ENCODE measurements around the gene LDAH. TPM values are rescaled to one million over a fixed set of nuclear protein-coding genes. Genes with fewer than 3 reads are reported as not detected.
A peak's percentile ranks its signal among the peaks of the same experiment; 100 is the strongest.

Gene LDAH
- total RNA-seq, 4 donors from 2014 or later: 7.4 to 14.5 (median 13.5) TPM

DNA sequence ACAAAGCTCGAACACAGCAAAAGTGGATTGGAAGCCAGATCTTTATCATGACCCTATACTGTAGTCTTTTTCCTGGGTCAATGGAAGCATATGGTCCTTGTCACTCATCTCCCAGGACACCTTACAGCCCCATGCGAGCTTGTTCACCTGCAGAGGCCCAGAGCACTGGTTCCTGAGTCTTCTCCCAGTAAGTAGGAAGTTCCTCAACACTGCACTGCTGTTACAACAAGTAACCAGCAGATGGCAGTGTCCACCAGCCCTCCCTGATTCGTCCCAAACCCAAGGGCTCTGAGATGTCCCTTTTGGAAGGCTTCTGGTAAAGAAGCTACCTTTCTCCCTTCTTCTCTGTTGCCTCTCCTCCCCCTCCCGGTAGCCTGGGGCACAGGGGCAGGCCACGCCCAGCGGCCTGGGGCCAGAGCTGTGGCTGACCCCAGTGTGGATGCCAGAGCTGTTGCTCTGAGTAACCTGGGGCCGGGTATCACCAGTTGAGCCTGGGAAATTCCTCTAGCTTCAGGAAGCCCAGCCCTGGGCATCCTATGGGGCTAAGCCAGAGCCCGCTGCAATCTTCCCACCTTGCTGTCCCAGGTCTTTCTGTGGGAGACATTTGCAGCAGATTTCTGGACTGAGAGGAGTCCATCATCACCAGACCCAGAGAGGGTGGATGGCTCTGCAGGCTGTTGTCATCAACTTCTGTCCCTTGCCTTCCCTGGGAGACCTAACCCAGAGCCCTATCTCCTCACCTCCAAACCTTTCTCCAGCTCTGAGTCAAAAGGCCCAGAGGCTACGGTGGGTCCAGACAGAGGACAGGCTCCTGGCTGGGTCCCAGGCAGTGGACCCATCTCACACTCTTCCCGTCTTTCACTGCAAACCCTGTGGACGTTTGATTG is 161.2 kb downstream of the LDAH start:
- TF ChIP-seq, protein P1, sequence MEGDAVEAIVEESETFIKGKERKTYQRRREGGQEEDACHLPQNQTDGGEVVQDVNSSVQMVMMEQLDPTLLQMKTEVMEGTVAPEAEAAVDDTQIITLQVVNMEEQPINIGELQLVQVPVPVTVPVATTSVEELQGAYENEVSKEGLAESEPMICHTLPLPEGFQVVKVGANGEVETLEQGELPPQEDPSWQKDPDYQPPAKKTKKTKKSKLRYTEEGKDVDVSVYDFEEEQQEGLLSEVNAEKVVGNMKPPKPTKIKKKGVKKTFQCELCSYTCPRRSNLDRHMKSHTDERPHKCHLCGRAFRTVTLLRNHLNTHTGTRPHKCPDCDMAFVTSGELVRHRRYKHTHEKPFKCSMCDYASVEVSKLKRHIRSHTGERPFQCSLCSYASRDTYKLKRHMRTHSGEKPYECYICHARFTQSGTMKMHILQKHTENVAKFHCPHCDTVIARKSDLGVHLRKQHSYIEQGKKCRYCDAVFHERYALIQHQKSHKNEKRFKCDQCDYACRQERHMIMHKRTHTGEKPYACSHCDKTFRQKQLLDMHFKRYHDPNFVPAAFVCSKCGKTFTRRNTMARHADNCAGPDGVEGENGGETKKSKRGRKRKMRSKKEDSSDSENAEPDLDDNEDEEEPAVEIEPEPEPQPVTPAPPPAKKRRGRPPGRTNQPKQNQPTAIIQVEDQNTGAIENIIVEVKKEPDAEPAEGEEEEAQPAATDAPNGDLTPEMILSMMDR (IDR thresholded peaks at IDR 0.05): peak; percentile 83 to 98 (median 94)
- no peak for TF ChIP-seq POLR2A (IDR thresholded peaks at IDR 0.05)
- no peaks in the 10 kb centered on the region for H3K36me3 ChIP-seq
- no peak overlapping the region for H3K27ac ChIP-seq
- no peaks in the 10 kb centered on the region for H3K9me3 ChIP-seq
- DNase-seq: peak; percentile 59 to 88 (median 64)
- peaks cover 0 to 34% of the 10 kb centered on the region in 2 donors for H3K27me3 ChIP-seq
- no peak overlapping the region for H3K4me3 ChIP-seq
- H3K4me1 ChIP-seq: peaks cover 0 to 16% (median 10%) of the 10 kb centered on the region in 4 donors

GRCh38 chr2:20660506-20661420 is 162.1 kb downstream of the LDAH start:
- peak in 2 of 3 donors; percentile 18 to 22 for DNase-seq

DNA sequence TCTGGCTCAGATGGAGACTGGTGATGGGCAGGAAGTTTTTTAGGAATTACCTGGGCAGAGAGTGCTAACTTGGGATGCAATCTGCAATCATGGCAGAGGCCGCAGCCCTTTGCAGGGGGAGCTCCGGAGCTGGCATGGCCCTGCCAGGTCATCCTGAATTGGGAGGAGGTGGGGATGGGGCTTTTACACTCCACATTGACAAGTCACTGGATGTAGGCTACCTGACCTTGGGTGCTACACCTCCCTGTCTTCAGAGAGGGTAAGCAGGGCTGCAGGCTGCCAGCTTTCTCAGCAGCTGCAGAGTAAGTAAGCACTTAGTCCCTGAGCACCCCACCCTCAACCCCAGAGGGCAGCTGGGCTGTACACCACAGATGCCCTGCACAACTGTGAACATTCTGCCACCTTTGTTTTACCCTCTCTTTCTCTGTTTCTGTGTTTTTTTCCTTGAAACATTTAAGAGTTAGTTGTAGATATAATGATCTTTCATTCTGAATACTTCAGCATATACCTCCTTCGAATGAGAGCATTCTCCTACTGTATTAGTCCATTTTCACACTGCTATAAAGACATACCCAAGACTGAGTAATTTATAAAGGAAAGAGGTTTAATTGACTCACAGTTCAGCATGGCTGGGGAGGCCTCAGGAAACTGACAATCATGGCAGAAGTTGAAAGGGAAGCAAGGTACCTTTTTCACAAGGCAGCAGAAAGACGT is 165.2 kb downstream of the LDAH start:
- peak in 1 of 3 donors; percentile 11 for DNase-seq
- peaks cover 0 to 9% of the 10 kb centered on the region in 2 donors for H3K27me3 ChIP-seq
- TF ChIP-seq, protein P1 (IDR thresholded peaks at IDR 0.05): no peak
- TF ChIP-seq POLR2A (IDR thresholded peaks at IDR 0.05): no peak
- H3K9me3 ChIP-seq: no peaks in the 10 kb centered on the region
- no peaks in the 10 kb centered on the region for H3K36me3 ChIP-seq
- no peak overlapping the region for H3K27ac ChIP-seq
- H3K4me1 ChIP-seq: no peaks in the 10 kb centered on the region
- no peak overlapping the region for H3K4me3 ChIP-seq

More at GRCh38 chr2:20660506-20661420, 162.1 kb downstream of the LDAH start:
- Histone ChIP-seq H3K27ac (no peak overlapping the region), H3K4me3 (no peak overlapping the region), H3K4me1 (peaks cover 0 to 7% (median 4%) of the 10 kb centered on the region in 4 donors), H3K9me3 (no peaks in the 10 kb centered on the region), H3K27me3 (peaks cover 0 to 25% of the 10 kb centered on the region in 2 donors), H3K36me3 (no peaks in the 10 kb centered on the region)
- TF ChIP-seq, protein P1 (IDR thresholded peaks at IDR 0.05): no peak
- no peak for TF ChIP-seq POLR2A (IDR thresholded peaks at IDR 0.05)

DNA sequence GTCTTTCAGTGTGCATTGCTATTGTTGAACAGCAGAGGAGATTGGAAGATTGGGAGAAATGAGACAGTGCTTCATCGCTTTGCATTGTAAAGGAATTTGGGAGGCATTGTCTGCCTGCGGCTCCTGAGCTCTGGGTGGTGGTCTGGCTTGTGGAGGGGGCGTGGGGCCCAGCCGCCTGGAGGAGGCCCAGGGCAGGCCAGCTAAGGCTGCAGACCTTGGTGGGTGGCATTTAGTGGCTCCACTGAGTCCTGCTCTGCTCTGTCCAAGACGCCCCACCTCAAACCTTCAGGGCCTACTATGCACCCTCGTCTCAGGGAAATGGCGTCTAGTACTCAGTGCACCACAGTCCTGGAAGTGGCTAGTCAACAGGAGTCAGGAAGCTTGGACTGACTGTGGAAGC is 166.3 kb downstream of the LDAH start:
- Histone ChIP-seq H3K4me1 (peaks cover 0 to 2% (median under 1%) of the 10 kb centered on the region in 4 donors), H3K36me3 (no peaks in the 10 kb centered on the region), H3K27ac (no peak overlapping the region), H3K9me3 (no peaks in the 10 kb centered on the region), H3K4me3 (no peak overlapping the region), H3K27me3 (no peaks in the 10 kb centered on the region)
- TF ChIP-seq, protein P1 (IDR thresholded peaks at IDR 0.05): no peak
- TF ChIP-seq POLR2A (IDR thresholded peaks at IDR 0.05): no peak
- DNase-seq: peak in 1 of 3 donors; percentile 36

DNA sequence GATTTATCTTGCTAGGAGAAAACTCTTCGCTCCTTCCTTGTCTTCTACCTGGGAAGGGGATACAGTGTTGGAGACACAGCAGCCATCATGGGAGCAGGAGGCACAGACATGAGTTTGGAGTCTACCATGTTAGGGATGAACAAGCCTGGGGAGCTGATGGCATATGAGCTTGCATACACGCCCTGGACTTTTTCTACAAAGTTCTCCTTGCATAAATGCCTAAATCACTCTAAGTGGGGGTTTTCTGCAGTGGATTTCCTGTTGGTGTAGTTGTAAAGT is 168.4 kb downstream of the LDAH start:
- TF ChIP-seq, protein P1 (IDR thresholded peaks at IDR 0.05): no peak
- no peak for TF ChIP-seq POLR2A (IDR thresholded peaks at IDR 0.05)
- no peak for DNase-seq
- Histone ChIP-seq H3K9me3 (no peaks in the 10 kb centered on the region), H3K27me3 (no peaks in the 10 kb centered on the region), H3K27ac (no peak overlapping the region), H3K4me1 (peaks cover 3 to 14% (median 9%) of the 10 kb centered on the region in 4 donors), H3K4me3 (no peak overlapping the region), H3K36me3 (no peaks in the 10 kb centered on the region)
